Caco-2 (cell line): ENCODE data around the gene CPNE2. TPM values are rescaled to one million over a fixed set of nuclear protein-coding genes. Genes with fewer than 3 reads are reported as not detected.

ENCODE experiments used
- BruUV-seq: library from RNA; stranded (reverse); fragments of 400-500 nt; replicated peaks from 2 replicates; lab custom pipeline; 2021; lab: Mats Ljungman, UMichigan
- CTCF ChIA-PET: fragments of 300-600 bp; sonication (Branson Sonifier 250); formaldehyde crosslinking; loops from one replicate; lab custom pipeline; 2022; ENCODE audit warnings: antibody characterized with exemption; lab: Charles Lee
- POLR2A ChIA-PET: fragments of 300-600 bp; sonication (Branson Sonifier 250); formaldehyde crosslinking; loops from one replicate; lab custom pipeline; 2022; ENCODE audit warnings: antibody characterized with exemption; lab: Charles Lee
- DNase-seq, 2 experiments: peaks; one replicate each; pipeline versions ENCODE4 v3.0.0 to v3.0.0-alpha.2; 2020 to 2022
- H3K27me3 ChIP-seq: replicated peaks from 2 replicates; pipeline ENCODE4 v1.6.0; 2011; ENCODE audit warnings: low read length; ENCODE audit not compliant: control insufficient read depth, insufficient read depth
- H3K36me3 ChIP-seq: 2 replicates; pipeline ENCODE4 v1.5.1; 2011; ENCODE audit warnings: low read length; ENCODE audit not compliant: control insufficient read depth, insufficient read depth
- H3K4me1 ChIP-seq: fragments of 250-450 bp; sonication (Bioruptor Pico); 2 replicates; pipeline ENCODE4 v1.5.1; 2020; ENCODE audit warnings: mild to moderate bottlenecking
- H3K4me3 ChIP-seq: 2 replicates; pipeline ENCODE4 v1.5.1; 2011; ENCODE audit warnings: low read depth, mild to moderate bottlenecking, control low read depth, low read length
- H3K9me3 ChIP-seq: fragments of 250-450 bp; sonication (Bioruptor Pico); 2 replicates; pipeline ENCODE4 v1.5.1; 2020; ENCODE audit warnings: mild to moderate bottlenecking, moderate library complexity
- H3K27ac Mint-ChIP-seq: one replicate; pipeline ENCODE4 v1.8.0; 2022; ENCODE audit warnings: mixed read lengths; ENCODE audit not compliant: unreplicated experiment
- H3K27me3 Mint-ChIP-seq: one replicate; pipeline ENCODE4 v1.8.0; 2022; ENCODE audit warnings: mixed read lengths; ENCODE audit not compliant: insufficient read depth, unreplicated experiment
- H3K36me3 Mint-ChIP-seq: one replicate; pipeline ENCODE4 v1.8.0; 2022; ENCODE audit warnings: mild to moderate bottlenecking, mixed read lengths; ENCODE audit not compliant: insufficient read depth, unreplicated experiment
- H3K4me1 Mint-ChIP-seq: one replicate; pipeline ENCODE4 v1.8.0; 2022; ENCODE audit warnings: low read depth, mixed read lengths; ENCODE audit not compliant: unreplicated experiment
- H3K4me3 Mint-ChIP-seq: one replicate; pipeline ENCODE4 v1.8.0; 2022; ENCODE audit warnings: mild to moderate bottlenecking, moderate library complexity, mixed read lengths; ENCODE audit not compliant: unreplicated experiment
- H3K9me3 Mint-ChIP-seq: one replicate; pipeline ENCODE4 v1.8.0; 2022; ENCODE audit warnings: mixed read lengths; ENCODE audit not compliant: unreplicated experiment
- intact Hi-C: fragments of 100-400 bp; cut with micrococcal nuclease; formaldehyde crosslinking; loops from one replicate; pipeline ENCODE4 v1.10.0; 2022; ENCODE audit not compliant: unreplicated experiment
- total RNA-seq: library from RNA; stranded (reverse); gene quantifications from 2 replicates; pipeline ENCODE4 v1.2.3, GENCODE V29; 2022
- TF ChIP-seq, protein P1 (sequence below), 2 experiments: fragments of 200-600 bp in 1 of 2; IDR thresholded peaks; 1 replicate in 1 of 2; 2 replicates in 1 of 2; pipeline versions ENCODE4 v1.5.1 to v1.8.0; 2011 to 2022; ENCODE audit warnings: antibody characterized with exemption in 1 of 2, control low read depth in 1 of 2, inconsistent platforms in 1 of 2, low read depth in 1 of 2, low read length in 1 of 2, mild to moderate bottlenecking in 1 of 2, moderate library complexity in 1 of 2; ENCODE audit not compliant: insufficient read depth in 1 of 2, severe bottlenecking in 1 of 2, unreplicated experiment in 1 of 2

The CPNE2 gene
- total RNA-seq, 1 experiment from 2014 or later = 46.3 TPM

DNA sequence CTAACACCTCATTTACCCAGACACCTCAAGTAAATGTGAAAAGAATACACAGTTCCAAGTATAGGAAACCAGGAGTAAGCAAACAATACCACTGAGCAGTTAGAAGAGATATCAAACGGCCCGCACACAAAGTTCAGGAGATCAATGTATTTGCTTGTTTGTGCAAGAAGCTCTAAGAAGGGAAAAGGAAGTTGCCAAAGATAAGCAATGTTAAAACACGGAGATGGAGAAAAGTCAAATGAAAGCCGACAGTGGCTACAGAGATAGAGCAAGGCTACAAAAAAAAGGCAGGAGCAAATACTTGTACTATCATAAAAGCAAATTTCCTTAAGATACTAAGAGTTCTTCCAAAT lies 63.9 kb downstream of the CPNE2 start:
- TF ChIP-seq, protein P1, sequence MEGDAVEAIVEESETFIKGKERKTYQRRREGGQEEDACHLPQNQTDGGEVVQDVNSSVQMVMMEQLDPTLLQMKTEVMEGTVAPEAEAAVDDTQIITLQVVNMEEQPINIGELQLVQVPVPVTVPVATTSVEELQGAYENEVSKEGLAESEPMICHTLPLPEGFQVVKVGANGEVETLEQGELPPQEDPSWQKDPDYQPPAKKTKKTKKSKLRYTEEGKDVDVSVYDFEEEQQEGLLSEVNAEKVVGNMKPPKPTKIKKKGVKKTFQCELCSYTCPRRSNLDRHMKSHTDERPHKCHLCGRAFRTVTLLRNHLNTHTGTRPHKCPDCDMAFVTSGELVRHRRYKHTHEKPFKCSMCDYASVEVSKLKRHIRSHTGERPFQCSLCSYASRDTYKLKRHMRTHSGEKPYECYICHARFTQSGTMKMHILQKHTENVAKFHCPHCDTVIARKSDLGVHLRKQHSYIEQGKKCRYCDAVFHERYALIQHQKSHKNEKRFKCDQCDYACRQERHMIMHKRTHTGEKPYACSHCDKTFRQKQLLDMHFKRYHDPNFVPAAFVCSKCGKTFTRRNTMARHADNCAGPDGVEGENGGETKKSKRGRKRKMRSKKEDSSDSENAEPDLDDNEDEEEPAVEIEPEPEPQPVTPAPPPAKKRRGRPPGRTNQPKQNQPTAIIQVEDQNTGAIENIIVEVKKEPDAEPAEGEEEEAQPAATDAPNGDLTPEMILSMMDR (IDR thresholded peaks at IDR 0.05; ENCODE audit: insufficient read depth in 1 of 2, low read depth in 1 of 2, low read length in 1 of 2, severe bottlenecking in 1 of 2, unreplicated experiment in 1 of 2) = no peak
- no peak overlapping the region for H3K27ac Mint-ChIP-seq
- BruUV-seq = no TSS peak
- intact Hi-C loops = no loop called here
- H3K9me3 Mint-ChIP-seq = no peaks in the 10 kb centered on the region
- no peaks in the 10 kb centered on the region for H3K27me3 Mint-ChIP-seq
- DNase-seq = no peak
- H3K4me3 Mint-ChIP-seq = no peak overlapping the region
- H3K4me3 ChIP-seq = no peak overlapping the region
- CTCF ChIA-PET = no interaction called here
- POLR2A ChIA-PET = no interaction called here
- no peaks in the 10 kb centered on the region for H3K4me1 ChIP-seq
- no peaks in the 10 kb centered on the region for H3K9me3 ChIP-seq
- H3K4me1 Mint-ChIP-seq = peaks cover 12% of the 10 kb centered on the region
- H3K27me3 ChIP-seq = no peaks in the 10 kb centered on the region
- H3K36me3 ChIP-seq = peaks cover 9% of the 10 kb centered on the region
- H3K36me3 Mint-ChIP-seq = peaks cover 80% of the 10 kb centered on the region

DNA sequence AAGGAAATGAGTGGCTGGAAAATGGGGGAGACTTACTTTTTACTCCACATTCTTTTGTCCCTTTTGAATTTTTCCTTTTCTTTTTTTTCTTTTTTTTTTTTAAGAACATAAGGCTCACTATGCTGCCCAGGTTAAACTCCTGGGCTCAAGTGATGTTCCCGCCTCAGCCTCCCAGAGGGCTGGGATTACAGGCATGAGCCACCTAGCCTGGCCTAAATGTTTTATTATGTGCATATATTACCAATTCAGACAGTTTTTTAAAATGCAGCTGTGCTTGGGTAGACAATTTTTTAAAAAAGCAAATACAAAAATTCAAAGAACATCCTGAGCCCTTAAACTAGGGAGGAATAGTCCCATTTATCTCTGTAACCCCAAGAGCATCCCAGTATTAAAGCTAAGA lies 65.2 kb downstream of the CPNE2 start:
- Histone ChIP-seq H3K9me3 (no peaks in the 10 kb centered on the region), H3K36me3 (peaks cover 9% of the 10 kb centered on the region), H3K4me3 (no peak overlapping the region), H3K27me3 (no peaks in the 10 kb centered on the region), H3K4me1 (no peaks in the 10 kb centered on the region)
- CTCF ChIA-PET = no interaction called here
- DNase-seq = no peak
- TF ChIP-seq, protein P1 (IDR thresholded peaks at IDR 0.05; ENCODE audit: insufficient read depth in 1 of 2, low read depth in 1 of 2, low read length in 1 of 2, severe bottlenecking in 1 of 2, unreplicated experiment in 1 of 2) = no peak
- Mint-ChIP-seq H3K4me1 (peaks cover 12% of the 10 kb centered on the region), H3K27me3 (no peaks in the 10 kb centered on the region), H3K36me3 (peaks cover 90% of the 10 kb centered on the region), H3K4me3 (no peak overlapping the region), H3K9me3 (no peaks in the 10 kb centered on the region), H3K27ac (no peak overlapping the region)
- POLR2A ChIA-PET = no interaction called here
- intact Hi-C loops = no loop called here
- no TSS peak for BruUV-seq

DNA sequence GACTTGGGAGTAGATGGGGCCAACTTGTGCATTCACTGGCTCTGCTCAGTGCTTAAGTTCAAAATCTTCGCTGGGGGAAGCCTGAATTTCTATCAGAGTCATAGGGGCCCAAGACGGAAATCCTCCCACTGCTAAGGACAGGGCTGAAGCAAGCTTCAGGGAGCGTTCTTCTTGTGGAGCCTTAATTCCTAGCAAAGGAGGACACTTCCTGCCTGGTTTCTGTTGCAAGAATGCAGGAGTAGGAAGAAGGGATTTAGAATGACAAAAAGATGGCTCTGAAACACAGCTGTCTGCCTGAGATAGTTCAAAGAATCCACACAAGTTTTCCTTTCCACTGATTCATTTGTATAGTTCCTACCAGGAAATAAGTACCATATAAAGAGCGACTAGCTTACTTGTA lies 67.1 kb downstream of the CPNE2 start:
- no peaks in the 10 kb centered on the region for H3K27me3 ChIP-seq
- POLR2A ChIA-PET = interaction anchor here (0.7 kb wide), 1 partner anchor 68 kb away, joined by 3 read pairs; no protein-coding TSS in a partner anchor
- Mint-ChIP-seq H3K27ac (no peak overlapping the region), H3K36me3 (peaks cover 94% of the 10 kb centered on the region), H3K4me1 (peaks cover 12% of the 10 kb centered on the region), H3K9me3 (no peaks in the 10 kb centered on the region), H3K27me3 (no peaks in the 10 kb centered on the region), H3K4me3 (no peak overlapping the region)
- H3K4me3 ChIP-seq = no peak overlapping the region
- TF ChIP-seq, protein P1 (IDR thresholded peaks at IDR 0.05; ENCODE audit: insufficient read depth in 1 of 2, low read depth in 1 of 2, low read length in 1 of 2, severe bottlenecking in 1 of 2, unreplicated experiment in 1 of 2) = no peak
- DNase-seq = no peak
- H3K36me3 ChIP-seq = peaks cover 3% of the 10 kb centered on the region; the same call in 1 of the 2 replicates
- no TSS peak for BruUV-seq
- CTCF ChIA-PET = interaction anchor here (0.7 kb wide), 1 partner anchor 114 kb away, joined by 3 read pairs; no protein-coding TSS in a partner anchor
- H3K4me1 ChIP-seq = no peaks in the 10 kb centered on the region
- H3K9me3 ChIP-seq = no peaks in the 10 kb centered on the region
- intact Hi-C loops = no loop called here
